Osteocyte (in vitro differentiated cells): Measurements from ENCODE around the gene TDRD12. TPM values are rescaled to one million over a fixed set of nuclear protein-coding genes. Genes with fewer than 3 reads are reported as not detected.

ENCODE experiments used
- DNase-seq: peaks from one replicate; pipeline ENCODE4 v3.0.0; 2021; ENCODE audit warnings: mixed read lengths; ENCODE audit not compliant: unreplicated experiment; ENCODE audit errors: extremely low spot score
- H3K27ac Mint-ChIP-seq: one replicate; pipeline ENCODE4 v1.8.0; 2021; ENCODE audit warnings: mild to moderate bottlenecking, mixed read lengths; ENCODE audit not compliant: unreplicated experiment
- H3K27me3 Mint-ChIP-seq: one replicate; pipeline ENCODE4 v1.8.0; 2021; ENCODE audit warnings: mixed read lengths; ENCODE audit not compliant: unreplicated experiment
- H3K36me3 Mint-ChIP-seq: one replicate; pipeline ENCODE4 v1.8.0; 2021; ENCODE audit warnings: mixed read lengths; ENCODE audit not compliant: unreplicated experiment
- H3K4me1 Mint-ChIP-seq: one replicate; pipeline ENCODE4 v1.8.0; 2021; ENCODE audit warnings: mixed read lengths; ENCODE audit not compliant: unreplicated experiment
- H3K4me3 Mint-ChIP-seq: one replicate; pipeline ENCODE4 v1.8.0; 2021; ENCODE audit warnings: mild to moderate bottlenecking, moderate library complexity, mixed read lengths; ENCODE audit not compliant: unreplicated experiment
- H3K9me3 Mint-ChIP-seq: one replicate; pipeline ENCODE4 v1.8.0; 2021; ENCODE audit warnings: mixed read lengths; ENCODE audit not compliant: unreplicated experiment
- total RNA-seq: library from RNA; stranded (reverse); gene quantifications from 2 replicates; pipeline ENCODE4 v1.2.1, GENCODE V29; 2021
- TF ChIP-seq, protein P1 (sequence below): fragments of 200-600 bp; sonication (generic); IDR thresholded peaks from 2 replicates; pipeline ENCODE4 v1.5.0; 2021; ENCODE audit warnings: antibody characterized with exemption, mild to moderate bottlenecking, moderate library complexity

TDRD12 gene
- total RNA-seq, 1 donor from 2014 or later, result 0.11 TPM

DNA sequence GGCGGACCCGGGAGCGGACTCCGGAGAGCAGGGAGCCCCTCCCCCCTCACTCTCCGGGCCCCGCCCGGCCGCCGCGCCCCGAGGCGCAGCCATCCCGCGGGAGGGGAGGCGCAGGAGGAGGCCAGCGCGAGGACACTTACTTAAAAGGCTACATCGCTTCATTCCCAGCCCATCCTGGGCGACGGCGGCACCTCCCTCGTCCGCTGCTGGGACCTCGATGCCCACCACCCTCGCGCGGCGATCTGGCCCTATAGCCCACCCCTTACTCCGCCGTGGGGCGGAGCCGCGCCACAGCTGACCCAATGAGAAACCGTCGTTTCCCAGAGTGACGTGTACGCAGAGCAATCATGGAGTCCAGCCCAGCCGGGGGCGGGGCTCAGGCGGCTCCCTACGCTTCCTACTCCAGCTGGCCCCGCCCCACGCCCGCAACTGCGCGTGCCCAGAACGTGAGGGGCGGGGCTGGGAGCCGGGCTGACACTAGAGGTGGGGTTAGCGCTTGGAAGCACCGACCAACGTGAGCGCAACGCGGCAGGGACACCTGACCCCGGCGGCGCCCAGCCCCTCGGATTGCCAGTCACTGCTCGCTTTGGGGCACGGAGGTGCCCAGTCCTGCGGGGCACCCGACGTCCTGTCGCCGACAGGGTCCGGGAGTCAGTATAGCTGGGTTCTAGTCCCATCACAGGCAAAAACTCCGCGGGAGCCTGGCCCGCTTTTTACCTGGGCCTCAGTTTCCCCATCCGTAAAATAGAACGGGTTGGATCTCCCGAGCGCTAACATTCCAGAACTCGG is 44.4 kb upstream of the TDRD12 start, which contains the start of gene ANKRD27:
Gene ANKRD27 (minus strand): TSS at position 250 of the 789 bp plus-strand sequence. CDS start 16,165 bp downstream, outside the sequence.
- H3K27me3 Mint-ChIP-seq, result peaks cover 15% of the 10 kb centered on the region
- H3K4me3 Mint-ChIP-seq, result peak within 1 kb of the TSS; percentile 90

DNA sequence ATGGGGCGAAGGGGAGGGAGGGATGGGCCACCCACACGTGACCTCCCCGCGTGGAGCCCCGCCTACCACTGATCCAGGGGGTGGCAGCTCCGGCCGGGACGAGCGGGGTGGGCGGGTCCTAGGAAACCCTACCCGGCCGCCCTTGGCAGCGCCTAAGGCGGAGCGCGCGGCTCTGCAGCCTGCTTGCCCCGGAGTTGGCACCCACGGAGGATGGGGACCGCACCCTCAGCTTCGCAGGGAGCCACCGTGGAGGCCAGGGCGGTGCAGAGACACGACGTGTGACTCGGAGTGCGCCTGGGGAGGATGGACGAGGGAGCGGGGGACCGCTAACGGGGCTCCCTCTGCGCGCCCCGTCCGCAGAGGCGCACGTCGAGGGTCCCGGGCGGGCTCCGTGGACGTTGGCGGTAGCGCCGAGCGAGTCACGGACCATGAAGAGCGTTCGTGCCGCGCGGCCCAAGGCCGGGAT is 43.8 kb upstream of the TDRD12 start, which contains the start of gene RGS9BP:
Gene RGS9BP (plus strand): TSS at position 129 of the 466 bp plus-strand sequence. CDS start 416 bp downstream, outside the sequence.
- peak within 1 kb of the TSS; percentile 14 for H3K27ac Mint-ChIP-seq
- DNase-seq, result peak; percentile 89

More for the DNA sequence above, 44.4 kb upstream of the TDRD12 start, which contains the start of gene ANKRD27:
- H3K27ac Mint-ChIP-seq, result peak within 1 kb of the TSS; percentile 50
- H3K4me1 Mint-ChIP-seq, result peaks cover 27% of the 10 kb centered on the region
- H3K9me3 Mint-ChIP-seq, result no peaks in the 10 kb centered on the region
- H3K36me3 Mint-ChIP-seq, result no peaks in the 10 kb centered on the region
- DNase-seq, result peak; percentile 99
- TF ChIP-seq, protein P1, sequence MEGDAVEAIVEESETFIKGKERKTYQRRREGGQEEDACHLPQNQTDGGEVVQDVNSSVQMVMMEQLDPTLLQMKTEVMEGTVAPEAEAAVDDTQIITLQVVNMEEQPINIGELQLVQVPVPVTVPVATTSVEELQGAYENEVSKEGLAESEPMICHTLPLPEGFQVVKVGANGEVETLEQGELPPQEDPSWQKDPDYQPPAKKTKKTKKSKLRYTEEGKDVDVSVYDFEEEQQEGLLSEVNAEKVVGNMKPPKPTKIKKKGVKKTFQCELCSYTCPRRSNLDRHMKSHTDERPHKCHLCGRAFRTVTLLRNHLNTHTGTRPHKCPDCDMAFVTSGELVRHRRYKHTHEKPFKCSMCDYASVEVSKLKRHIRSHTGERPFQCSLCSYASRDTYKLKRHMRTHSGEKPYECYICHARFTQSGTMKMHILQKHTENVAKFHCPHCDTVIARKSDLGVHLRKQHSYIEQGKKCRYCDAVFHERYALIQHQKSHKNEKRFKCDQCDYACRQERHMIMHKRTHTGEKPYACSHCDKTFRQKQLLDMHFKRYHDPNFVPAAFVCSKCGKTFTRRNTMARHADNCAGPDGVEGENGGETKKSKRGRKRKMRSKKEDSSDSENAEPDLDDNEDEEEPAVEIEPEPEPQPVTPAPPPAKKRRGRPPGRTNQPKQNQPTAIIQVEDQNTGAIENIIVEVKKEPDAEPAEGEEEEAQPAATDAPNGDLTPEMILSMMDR, result no peak

DNA sequence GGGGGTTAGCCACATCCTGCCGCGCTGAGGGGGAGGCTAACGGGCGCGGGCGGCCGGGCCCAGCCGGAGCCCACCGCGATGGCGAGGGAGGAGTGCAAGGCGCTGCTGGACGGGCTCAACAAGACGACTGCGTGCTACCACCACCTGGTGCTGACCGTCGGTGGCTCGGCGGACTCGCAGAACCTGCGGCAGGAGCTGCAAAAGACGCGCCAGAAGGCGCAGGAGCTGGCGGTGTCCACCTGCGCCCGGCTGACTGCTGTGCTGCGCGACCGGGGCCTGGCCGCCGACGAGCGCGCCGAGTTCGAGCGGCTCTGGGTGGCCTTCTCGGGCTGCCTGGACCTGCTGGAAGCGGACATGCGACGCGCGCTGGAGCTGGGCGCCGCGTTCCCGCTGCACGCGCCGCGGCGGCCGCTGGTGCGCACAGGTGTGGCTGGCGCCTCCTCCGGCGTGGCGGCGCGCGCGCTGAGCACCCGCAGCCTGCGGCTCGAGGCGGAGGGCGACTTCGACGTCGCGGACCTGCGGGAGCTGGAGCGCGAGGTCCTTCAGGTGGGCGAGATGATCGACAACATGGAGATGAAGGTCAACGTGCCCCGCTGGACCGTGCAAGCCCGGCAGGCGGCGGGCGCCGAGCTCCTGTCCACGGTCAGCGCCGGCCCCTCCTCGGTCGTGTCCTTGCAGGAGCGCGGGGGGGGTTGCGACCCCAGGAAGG is 43.2 kb upstream of the TDRD12 start:
- Mint-ChIP-seq H3K27me3 (peaks cover 21% of the 10 kb centered on the region), H3K27ac (no peak overlapping the region), H3K4me3 (peak overlapping the region; percentile 75), H3K9me3 (no peaks in the 10 kb centered on the region), H3K4me1 (peaks cover 24% of the 10 kb centered on the region), H3K36me3 (no peaks in the 10 kb centered on the region)
- DNase-seq, result no peak
- TF ChIP-seq, protein P1, result no peak

More for the DNA sequence above, 43.8 kb upstream of the TDRD12 start, which contains the start of gene RGS9BP:
- Mint-ChIP-seq H3K4me3 (peak within 1 kb of the TSS; percentile 75), H3K36me3 (no peaks in the 10 kb centered on the region), H3K4me1 (peaks cover 24% of the 10 kb centered on the region), H3K9me3 (no peaks in the 10 kb centered on the region), H3K27me3 (peaks cover 15% of the 10 kb centered on the region)
- TF ChIP-seq, protein P1, result no peak

DNA sequence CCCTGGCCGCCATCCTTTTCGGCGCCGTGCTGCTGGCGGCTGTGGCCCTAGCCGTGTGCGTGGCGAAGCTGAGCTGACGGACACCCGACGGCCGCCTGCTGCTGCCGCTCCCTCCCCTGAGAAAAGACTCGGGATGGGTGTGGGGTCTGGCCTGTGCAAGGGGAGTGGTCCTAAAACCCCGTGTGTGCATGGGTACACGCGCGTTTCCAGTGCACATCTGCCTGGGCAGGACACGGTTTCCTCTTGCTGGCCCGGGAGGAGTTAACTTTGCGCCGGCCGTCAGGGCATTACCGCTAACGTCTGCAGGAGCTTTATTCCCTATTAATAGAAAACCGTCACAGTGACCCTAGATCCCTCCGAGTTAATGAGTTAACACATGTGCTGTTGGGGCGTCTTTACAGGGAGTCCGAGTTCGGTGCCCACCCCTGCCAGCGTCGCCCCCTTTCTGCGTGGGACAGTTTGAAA is 42.6 kb upstream of the TDRD12 start:
- TF ChIP-seq, protein P1, result no peak
- Mint-ChIP-seq H3K27ac (no peak overlapping the region), H3K4me1 (peaks cover 18% of the 10 kb centered on the region), H3K9me3 (no peaks in the 10 kb centered on the region), H3K27me3 (peaks cover 21% of the 10 kb centered on the region), H3K36me3 (no peaks in the 10 kb centered on the region), H3K4me3 (peak overlapping the region; percentile 10)
- no peak for DNase-seq
